Activated CD4-positive, CD25-positive, alpha-beta regulatory T cell treated with anti-CD3 and anti-CD28 coated beads, Interleukin-2, amount 50 U/mL, for 16 hours (primary cell): ENCODE results near the gene LACTB.
A peak's percentile ranks its signal among the peaks of the same experiment; 100 is the strongest.
"Not testable (repeated sequence)": the region's sequence is repeated elsewhere in the genome, so short reads cannot be mapped to it uniquely, and the experiment has no call there.

Experiments
- DNase-seq: peaks from one replicate; pipeline ENCODE4 v3.0.0-alpha.2; 2020; ENCODE audit warnings: low read depth, low spot score

LACTB gene

GRCh38 chr15:63089260-63090043, 32.2 kb upstream of the LACTB start:
- DNase-seq: no peak

GRCh38 chr15:63090472-63090871, 31.2 kb upstream of the LACTB start:
- DNase-seq: no peak

GRCh38 chr15:63090887-63091286, 30.8 kb upstream of the LACTB start:
- DNase-seq: no peak

GRCh38 chr15:63091679-63092446, 29.8 kb upstream of the LACTB start:
- no peak for DNase-seq

GRCh38 chr15:63093486-63094205, 28.0 kb upstream of the LACTB start:
- peak; percentile 25 for DNase-seq

- DNase-seq: no peak
Measured at GRCh38 chr15:63094495-63094931, 27.1 kb upstream of the LACTB start.

- DNase-seq: no peak
Measured at GRCh38 chr15:63096178-63096577, 25.5 kb upstream of the LACTB start.

GRCh38 chr15:63098901-63099300, 22.8 kb upstream of the LACTB start:
- DNase-seq: not testable (repeated sequence)

GRCh38 chr15:63099581-63099980, 22.1 kb upstream of the LACTB start:
- not testable (repeated sequence) for DNase-seq

GRCh38 chr15:63103416-63103815, 18.2 kb upstream of the LACTB start:
- DNase-seq: no peak

GRCh38 chr15:63104727-63105126, 16.9 kb upstream of the LACTB start:
- DNase-seq: no peak

GRCh38 chr15:63105354-63105753, 16.3 kb upstream of the LACTB start:
- DNase-seq: not testable (repeated sequence)

- DNase-seq: no peak
Measured at GRCh38 chr15:63107895-63108546, 13.6 kb upstream of the LACTB start.

- DNase-seq: no peak
Measured at GRCh38 chr15:63109498-63109897, 12.2 kb upstream of the LACTB start.

GRCh38 chr15:63109920-63110319, 11.7 kb upstream of the LACTB start:
- no peak for DNase-seq

GRCh38 chr15:63110428-63111026, 11.1 kb upstream of the LACTB start:
- no peak for DNase-seq

GRCh38 chr15:63111481-63111880, 10.2 kb upstream of the LACTB start:
- DNase-seq: no peak

GRCh38 chr15:63112871-63113270, 8.8 kb upstream of the LACTB start:
- DNase-seq: no peak

GRCh38 chr15:63114465-63114864, 7.2 kb upstream of the LACTB start:
- DNase-seq: no peak

- DNase-seq: no peak
Measured at GRCh38 chr15:63118854-63119253, 2.8 kb upstream of the LACTB start.
